ENCODE results near the gene SMYD3.
A peak's percentile ranks its signal among the peaks of the same experiment; 100 is the strongest.
"Not testable (repeated sequence)": the region's sequence is repeated elsewhere in the genome, so short reads cannot be mapped to it uniquely, and the experiment has no call there.

Gene SMYD3

GRCh38 chr1:246083416-246083815, 423.7 kb downstream of the SMYD3 start:
- DNase-seq, result no peak

GRCh38 chr1:246081856-246082668, 425.0 kb downstream of the SMYD3 start:
- no peak for DNase-seq

GRCh38 chr1:246081138-246081702, 425.9 kb downstream of the SMYD3 start:
- DNase-seq, result no peak

GRCh38 chr1:246080031-246080430, 427.0 kb downstream of the SMYD3 start:
- DNase-seq, result no peak

GRCh38 chr1:246078888-246079252, 428.2 kb downstream of the SMYD3 start:
- no peak for DNase-seq

- DNase-seq, result no peak
Observed at GRCh38 chr1:246078126-246078887, 428.8 kb downstream of the SMYD3 start.

GRCh38 chr1:246077476-246077875, 429.6 kb downstream of the SMYD3 start:
- no peak for DNase-seq

- DNase-seq, result no peak
Observed at GRCh38 chr1:246074421-246074820, 432.7 kb downstream of the SMYD3 start.

- no peak for DNase-seq
Observed at GRCh38 chr1:246072456-246072955, 434.6 kb downstream of the SMYD3 start.

- not testable (repeated sequence) for DNase-seq
Observed at GRCh38 chr1:246071981-246072380, 435.1 kb downstream of the SMYD3 start.

- DNase-seq, result not testable (repeated sequence)
Observed at GRCh38 chr1:246071561-246071960, 435.5 kb downstream of the SMYD3 start.

- no peak for DNase-seq
Observed at GRCh38 chr1:246069581-246069980, 437.5 kb downstream of the SMYD3 start.

GRCh38 chr1:246068619-246069509, 438.2 kb downstream of the SMYD3 start:
- no peak for DNase-seq

GRCh38 chr1:246068217-246068512, 438.9 kb downstream of the SMYD3 start:
- DNase-seq, result no peak

- peak; percentile 2 for DNase-seq
Observed at GRCh38 chr1:246067432-246068216, 439.5 kb downstream of the SMYD3 start.

GRCh38 chr1:246066573-246066972, 440.5 kb downstream of the SMYD3 start:
- DNase-seq, result no peak

- no peak for DNase-seq
Observed at GRCh38 chr1:246065592-246065991, 441.5 kb downstream of the SMYD3 start.

GRCh38 chr1:246064891-246065290, 442.2 kb downstream of the SMYD3 start:
- no peak for DNase-seq

GRCh38 chr1:246063013-246063616, 444.0 kb downstream of the SMYD3 start:
- DNase-seq, result no peak

GRCh38 chr1:246058466-246058865, 448.6 kb downstream of the SMYD3 start:
- no peak for DNase-seq

- DNase-seq, result no peak
Observed at GRCh38 chr1:246052603-246053002, 454.5 kb downstream of the SMYD3 start.
